Heart left ventricle (tissue), 13 donors: ENCODE data around the gene F8.

ENCODE experiments used
- CTCF ChIP-seq, 12 donors: fragments of 200-600 bp; sonication (generic) in 4 of 12; IDR thresholded peaks; one replicate each; pipeline versions ENCODE4 v1.5.0 to v1.8.0; 2018 to 2022; ENCODE audit warnings: antibody characterized with exemption in 12 of 12, mild to moderate bottlenecking in 5 of 12
- POLR2A ChIP-seq, 2 donors: fragments of 450-650 bp; IDR thresholded peaks; one replicate each; pipeline ENCODE4 v1.6.1; 2017; ENCODE audit warnings: antibody characterized with exemption in 2 of 2, mild to moderate bottlenecking in 2 of 2, moderate library complexity in 2 of 2
- donor health status: ischemic (EF 13 %, LVEDD 7.1; RV severe dilation, severe dysfunction).
- donor health status: DM: no; HTN: yes; CAD: no.
- donor health status: DM: no; HTN: no; CAD: no.
- donor health status: ischemic (EF 25% LVEDD 6.9; RV normal size, moderate dysfunction).
- donor health status: ischemic (EF 25% LVEDD 5.7; RV mildly dilated, moderate dysfunction).
- donor health status: ischemic (EF 35%, LVEDD 5.7; RV mildly dilated, moderate dysfunction).
- donor health status: nonischemic (EF 11% LVEDD 7.7; RV severe dilation, severe dysfunction).
- donor health status: DM: yes; HTN: yes; CAD: no.
- donor health status: PGD.
- donor health status: ischemic (EF 29% LVEDD 5.4; RV normal size, mild dysfunction).
- donor health status: nonischemic (EF 23%, LVEDD 6.1; RV moderate dilation, normal function).

- no peak for TF ChIP-seq CTCF (IDR thresholded peaks at IDR 0.05)
- no peak for TF ChIP-seq POLR2A (IDR thresholded peaks at IDR 0.05)
Observed at GRCh38 chrX:155052738-155053498, 30.4 kb upstream of the F8 start.
